NCI-H187 treated with DMSO at 0.1 percent for 48 hours (cell line): ENCODE data around the gene HELB.

Experiments used
- DNase-seq: peaks from one replicate; lab custom pipeline; 2025; lab: John Stamatoyannopoulos, UW

HELB gene

DNA sequence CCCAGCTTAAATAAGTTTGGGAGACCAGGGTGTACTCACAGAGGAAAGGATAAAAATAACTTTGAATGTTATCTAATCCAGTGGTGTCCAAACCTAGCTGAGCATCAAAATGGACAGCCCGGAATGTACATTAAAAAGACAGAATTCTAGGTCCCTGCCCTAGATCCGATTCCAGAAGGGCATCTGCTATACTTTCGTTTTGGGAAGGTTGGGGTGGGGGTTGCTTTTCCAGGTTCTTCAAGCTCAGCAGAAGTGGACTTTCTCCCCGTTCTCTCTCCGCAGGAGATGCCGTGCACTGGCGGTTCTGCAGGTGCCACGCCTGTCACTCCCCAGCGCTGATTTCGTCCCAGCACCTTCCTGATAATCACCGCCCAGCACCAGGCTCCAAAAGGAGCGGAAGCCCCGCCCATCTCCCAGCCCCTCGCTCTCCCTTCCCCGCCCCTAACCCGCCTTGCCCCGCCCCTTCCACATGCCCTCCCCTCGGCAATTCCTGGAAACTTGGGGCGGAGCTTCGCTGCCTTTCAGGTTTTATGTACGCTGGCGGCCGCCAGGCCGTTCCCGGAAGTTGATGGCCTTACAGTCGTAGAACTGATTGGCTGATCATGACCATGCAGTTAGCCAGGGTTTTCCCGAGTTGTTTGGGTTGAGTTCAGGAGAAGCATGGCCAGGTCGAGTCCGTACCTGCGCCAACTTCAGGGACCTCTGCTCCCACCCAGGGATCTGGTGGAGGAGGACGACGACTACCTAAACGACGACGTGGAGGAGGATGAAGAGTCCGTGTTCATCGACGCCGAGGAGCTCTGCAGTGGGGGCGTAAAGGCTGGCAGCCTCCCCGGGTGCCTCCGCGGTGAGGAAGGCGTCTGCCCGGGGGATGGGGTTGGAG is at the start of gene HELB:
TSS of gene HELB (plus strand) at position 550 of the 883 bp plus-strand sequence. CDS start at position 661, 111 bp downstream.
- peak; percentile 90 for DNase-seq

- DNase-seq = no peak
Observed at GRCh38 chr12:66252771-66253170, 49.5 kb upstream of the HELB start.

DNA sequence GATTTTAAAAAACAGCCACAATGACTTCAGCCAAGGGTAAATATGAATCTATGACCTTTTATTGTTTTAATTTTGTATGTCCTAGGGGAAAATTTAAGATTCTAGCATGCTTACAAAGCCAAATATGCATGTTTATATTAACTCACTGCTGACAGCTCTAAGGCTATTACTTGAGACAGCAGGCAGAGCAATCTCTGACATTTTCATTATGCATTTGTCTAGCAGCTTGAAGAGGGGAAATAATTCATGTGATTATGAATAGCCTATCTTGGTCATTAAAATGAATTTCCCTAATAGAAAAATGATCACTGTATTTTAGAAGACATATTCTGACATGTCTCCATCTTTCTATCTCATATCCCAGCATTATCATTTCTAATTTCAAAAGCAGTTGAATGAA is 46.6 kb upstream of the HELB start:
- DNase-seq = no peak

GRCh38 chr12:66258011-66258410 is 44.3 kb upstream of the HELB start:
- DNase-seq = no peak

GRCh38 chr12:66262737-66263136 is 39.6 kb upstream of the HELB start:
- no peak for DNase-seq

DNA sequence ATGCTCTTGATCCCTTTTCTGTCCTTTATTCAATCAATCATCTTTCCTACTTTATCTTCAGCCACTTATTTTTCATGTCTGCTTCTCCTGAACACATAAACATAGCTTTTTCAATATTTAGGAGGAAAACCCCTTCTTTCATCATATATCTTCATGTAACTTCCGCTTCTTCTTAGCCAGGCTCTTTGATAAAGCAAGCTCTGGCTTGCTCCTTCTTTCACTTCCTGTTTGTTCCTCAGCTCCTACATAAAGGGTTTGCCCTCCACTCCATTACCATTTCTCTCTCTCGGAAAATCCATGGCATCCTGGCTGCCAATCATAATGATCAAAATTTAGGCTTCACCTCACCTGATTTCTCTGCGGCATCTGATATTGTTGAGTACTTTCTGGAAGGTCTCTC is 33.7 kb upstream of the HELB start:
- no peak for DNase-seq

GRCh38 chr12:66269142-66269541 is 33.2 kb upstream of the HELB start:
- no peak for DNase-seq

- no peak for DNase-seq
Observed at GRCh38 chr12:66269757-66270383, 32.4 kb upstream of the HELB start.

DNA sequence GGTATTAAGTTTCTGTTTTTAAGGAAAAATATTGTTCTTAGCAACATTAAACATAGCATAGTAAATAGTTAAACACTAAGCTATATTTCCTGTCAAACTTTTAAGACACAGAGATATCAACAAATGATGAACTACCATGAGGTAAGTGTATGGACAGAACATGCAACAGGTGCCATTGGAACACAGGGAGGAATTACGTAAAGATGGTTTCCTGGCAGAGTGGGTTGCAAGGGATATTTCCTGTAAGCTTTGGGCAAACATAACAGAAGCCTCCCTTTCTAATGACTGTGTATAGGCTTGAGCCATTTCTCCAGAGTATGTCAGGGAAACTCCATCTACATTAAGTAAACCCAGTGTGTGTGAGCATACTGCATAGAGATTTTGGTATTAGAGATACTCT is 31.7 kb upstream of the HELB start:
- no peak for DNase-seq

- no peak for DNase-seq
Observed at GRCh38 chr12:66272650-66273049, 29.6 kb upstream of the HELB start.

- DNase-seq = no peak
Observed at GRCh38 chr12:66273147-66273546, 29.1 kb upstream of the HELB start.

GRCh38 chr12:66275040-66275439 is 27.3 kb upstream of the HELB start:
- no peak for DNase-seq

- DNase-seq = no peak
Observed at GRCh38 chr12:66279123-66279712, 23.1 kb upstream of the HELB start.

DNA sequence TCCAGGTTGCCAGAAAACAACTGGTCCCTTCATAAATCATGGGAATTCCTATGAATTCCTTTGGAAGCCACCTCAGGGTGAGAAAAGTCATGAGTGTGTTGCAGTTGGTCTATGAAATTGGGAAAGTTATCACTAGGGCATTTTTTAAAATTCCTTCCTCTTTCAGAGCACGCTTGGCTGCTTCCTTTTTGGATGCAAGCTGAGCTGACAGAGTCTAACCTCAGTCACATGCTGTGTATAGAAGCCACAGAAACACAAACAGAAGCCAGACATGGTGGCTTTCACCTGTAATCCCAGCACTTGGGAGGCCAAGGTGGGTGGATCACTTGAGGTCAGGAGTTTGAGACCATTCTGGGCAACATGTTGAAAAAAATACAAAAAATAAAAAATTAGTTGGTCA is 21.7 kb upstream of the HELB start:
- DNase-seq = no peak

GRCh38 chr12:66282244-66282643 is 20.0 kb upstream of the HELB start:
- DNase-seq = no peak

DNA sequence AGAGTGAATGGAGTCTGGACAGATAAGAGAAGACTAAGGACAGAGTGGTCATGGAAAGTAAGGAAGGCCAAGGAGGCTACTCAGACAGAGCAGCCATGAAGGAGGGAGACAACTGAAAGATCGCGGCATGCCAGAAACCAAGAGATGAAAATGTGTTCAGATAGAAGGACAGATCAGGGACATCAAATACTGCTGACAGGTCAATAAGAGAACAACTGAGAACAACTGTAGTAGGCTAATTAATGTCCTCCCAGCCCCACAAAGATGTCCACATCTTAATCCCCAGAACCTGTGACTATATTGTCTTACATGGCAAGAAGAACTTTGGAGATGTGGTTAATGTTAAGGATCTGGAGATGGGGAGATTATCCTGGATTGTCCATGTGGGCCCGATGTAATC is 15.0 kb upstream of the HELB start:
- no peak for DNase-seq

DNA sequence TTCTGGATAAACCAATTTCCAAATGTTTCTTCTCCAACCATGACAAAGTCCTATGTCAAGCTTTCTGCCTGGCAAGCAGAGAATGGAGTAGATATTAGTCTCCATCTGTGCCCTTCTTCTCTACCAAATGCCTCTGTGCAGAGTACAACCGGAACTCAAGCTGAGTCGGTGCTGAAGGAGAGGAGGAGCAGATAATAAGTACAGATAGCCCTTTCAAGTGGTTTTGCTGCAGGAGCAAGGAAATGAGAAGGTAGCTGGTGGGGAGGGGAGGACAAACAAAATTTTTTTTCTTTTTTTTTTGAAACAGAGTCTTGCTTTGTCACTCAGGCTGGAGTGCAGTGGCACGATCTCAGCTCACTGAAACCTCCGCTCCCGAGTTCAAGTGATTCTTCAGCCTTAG is 14.2 kb upstream of the HELB start:
- no peak for DNase-seq

GRCh38 chr12:66289485-66289884 is 12.8 kb upstream of the HELB start:
- DNase-seq = no peak

- no peak for DNase-seq
Observed at GRCh38 chr12:66290716-66291200, 11.5 kb upstream of the HELB start.

DNA sequence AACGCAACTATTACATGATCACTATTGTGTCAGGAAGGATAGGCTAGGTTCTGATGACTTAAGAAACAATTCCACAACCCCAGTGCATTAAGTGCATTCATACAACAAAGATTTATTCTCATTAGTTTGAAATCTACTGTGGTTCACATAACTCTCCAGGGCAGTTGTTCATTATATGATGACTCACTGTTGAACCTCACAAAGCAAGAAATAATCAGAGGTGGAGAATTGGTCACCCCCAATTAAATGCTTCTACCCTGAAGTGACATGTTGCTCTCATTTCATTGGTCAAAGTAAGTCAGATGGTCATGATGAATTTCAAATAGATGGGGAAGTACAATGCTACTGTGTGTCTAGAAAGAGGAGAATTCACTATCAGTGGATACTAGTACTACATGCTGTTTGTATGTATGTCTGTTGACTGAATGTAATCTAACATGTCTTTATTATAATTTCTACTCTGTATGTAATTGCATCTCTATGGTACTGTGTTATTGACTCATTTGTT is 6.1 kb upstream of the HELB start:
- DNase-seq = no peak

GRCh38 chr12:66297080-66297479 is 5.2 kb upstream of the HELB start:
- no peak for DNase-seq

- DNase-seq = no peak
Observed at GRCh38 chr12:66297923-66298322, 4.4 kb upstream of the HELB start.

DNA sequence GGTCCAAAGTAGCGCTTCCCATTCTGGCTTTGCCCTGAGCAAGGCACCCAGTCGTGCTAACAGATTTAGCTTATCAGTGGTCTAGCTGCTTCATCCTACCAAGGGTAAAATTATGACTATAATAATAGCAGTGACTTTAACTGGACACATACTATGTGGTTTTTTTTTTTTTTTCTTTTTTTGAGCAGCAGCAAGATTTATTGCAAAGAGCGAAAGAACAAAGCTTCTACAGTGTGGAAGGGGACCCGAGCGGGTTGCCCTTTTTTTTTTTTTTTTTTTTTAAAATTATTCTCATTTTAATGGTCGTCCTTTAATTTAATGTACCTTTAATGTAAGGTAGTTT is 505 bp downstream of the HELB start:
- no peak for DNase-seq
